Head of caudate nucleus (tissue), 42 donors: ENCODE results near the gene MAST4.

Experiments used
- DNase-seq, 42 donors: peaks; one replicate each; pipeline versions ENCODE4 v3.0.0 to v3.0.0-alpha.2; 2020 to 2021; ENCODE audit warnings: mixed read lengths in 7 of 42
- intact Hi-C: fragments of 100-400 bp; cut with DNase I; formaldehyde crosslinking; loops from one replicate; pipeline ENCODE4 v1.15.0; 2022

The MAST4 gene

DNA sequence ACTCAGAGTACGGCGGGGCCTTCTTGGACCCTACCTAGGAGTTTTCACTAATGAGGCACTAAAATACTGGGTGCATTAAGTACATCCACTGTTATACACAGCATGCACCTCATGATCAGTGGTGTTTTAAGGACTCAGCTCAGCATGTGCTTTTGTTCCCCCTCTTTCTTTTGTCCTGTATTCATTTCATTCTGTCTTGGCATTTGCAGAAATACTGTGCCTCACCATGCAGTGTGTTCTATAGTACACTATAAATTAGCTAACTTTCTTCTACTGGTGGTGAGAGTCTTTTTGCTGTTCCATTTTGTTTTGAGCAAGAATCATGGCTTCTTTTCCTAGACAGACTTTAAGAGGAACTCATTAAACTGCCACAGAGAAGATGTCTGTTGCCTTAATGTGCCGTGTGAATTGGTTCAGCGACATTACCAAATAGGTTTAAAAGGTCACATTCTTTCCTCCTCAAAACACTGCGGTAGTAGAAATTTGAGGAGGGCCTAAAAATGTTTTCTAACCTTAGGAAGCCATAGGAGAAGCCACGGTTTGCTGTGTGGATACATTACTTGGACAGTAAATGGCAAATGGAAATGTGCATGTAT, 276.6 kb downstream of the MAST4 start:
- DNase-seq, result no peak
- intact Hi-C loops, result no loop called here

DNA sequence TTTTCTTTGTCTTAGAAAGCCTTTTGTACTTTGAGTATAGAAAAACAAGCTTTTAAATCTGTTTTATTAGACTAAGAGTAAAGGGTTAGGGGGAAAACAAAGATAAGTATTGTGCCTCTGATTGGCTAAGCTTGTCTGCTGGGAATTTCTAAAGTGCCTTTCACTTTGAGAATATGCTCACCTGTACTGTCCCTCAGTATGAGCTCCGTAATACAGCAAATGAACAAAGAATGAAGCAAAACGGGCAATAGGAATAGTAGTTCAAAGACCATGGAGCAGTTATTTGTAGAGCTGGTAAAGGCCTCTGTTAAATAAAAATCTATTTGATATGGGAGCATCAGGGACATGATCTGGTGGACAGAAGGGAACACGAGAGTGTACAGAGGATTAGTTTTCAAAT, 277.8 kb downstream of the MAST4 start:
- intact Hi-C loops, result no loop called here
- DNase-seq, result no peak

DNA sequence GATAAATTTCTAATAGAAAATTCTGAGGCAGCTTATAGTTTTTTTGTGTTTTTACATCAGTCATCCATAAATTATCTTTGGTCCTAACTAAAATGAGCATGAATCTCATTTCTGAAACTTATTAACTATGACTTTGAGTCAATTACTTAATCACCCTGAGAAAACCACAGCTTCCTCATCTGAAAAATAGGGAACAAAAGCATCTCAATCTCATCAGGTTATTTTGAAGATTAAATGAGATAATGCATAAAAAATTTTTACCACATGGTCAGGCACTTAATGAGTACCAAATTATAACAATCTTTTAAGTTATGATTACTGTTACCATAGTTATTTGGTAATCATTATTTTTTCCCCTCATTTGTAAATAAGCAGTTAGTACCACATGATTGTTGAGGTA, 279.1 kb downstream of the MAST4 start:
- no peak for DNase-seq
- intact Hi-C loops, result no loop called here

DNA sequence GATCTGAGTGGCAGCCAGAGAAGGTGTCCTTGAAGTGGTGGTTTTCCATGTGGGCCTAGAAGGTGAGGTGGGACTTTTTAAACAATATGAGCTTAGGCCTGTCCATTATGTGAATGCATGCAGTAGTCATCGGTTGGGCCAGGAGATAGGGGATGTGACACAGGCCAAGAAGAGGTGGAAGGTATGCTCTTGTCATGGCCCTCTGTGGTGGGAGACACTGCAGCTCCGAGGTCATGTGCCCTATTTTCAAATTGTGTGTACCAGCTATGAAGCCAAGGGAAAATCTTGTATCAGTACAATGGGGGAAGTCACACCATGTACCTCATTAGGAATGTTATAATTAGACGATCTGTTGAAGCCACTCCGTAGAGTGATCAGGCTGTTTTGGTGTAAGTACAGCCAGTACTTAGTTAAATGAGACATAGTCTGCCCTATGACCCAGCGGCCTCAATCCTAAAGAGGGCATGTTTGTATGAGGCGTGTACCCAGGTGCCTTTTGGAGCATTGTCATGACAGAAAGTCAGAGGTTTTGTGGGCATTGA, 280.1 kb downstream of the MAST4 start:
- intact Hi-C loops, result no loop called here
- DNase-seq, result no peak

DNA sequence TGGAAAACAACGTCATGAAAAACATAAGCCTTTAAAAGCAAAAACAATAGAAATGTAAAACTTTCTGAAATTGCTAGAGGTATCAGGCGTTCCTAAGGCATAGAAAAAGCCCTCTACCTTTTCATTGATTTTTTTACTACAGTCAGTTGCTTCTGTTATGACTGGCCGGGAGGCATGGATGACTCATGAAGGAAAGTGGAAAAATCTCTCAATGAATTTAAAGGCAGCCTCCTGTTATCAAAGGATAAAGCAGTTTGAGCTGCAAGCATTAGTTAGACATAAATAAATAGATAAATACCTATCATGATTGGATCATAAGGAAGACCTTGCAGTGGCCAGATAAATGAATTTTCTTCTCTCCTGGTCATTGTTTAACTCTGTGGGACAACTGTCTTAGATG, 281.6 kb downstream of the MAST4 start:
- intact Hi-C loops, result no loop called here

DNA sequence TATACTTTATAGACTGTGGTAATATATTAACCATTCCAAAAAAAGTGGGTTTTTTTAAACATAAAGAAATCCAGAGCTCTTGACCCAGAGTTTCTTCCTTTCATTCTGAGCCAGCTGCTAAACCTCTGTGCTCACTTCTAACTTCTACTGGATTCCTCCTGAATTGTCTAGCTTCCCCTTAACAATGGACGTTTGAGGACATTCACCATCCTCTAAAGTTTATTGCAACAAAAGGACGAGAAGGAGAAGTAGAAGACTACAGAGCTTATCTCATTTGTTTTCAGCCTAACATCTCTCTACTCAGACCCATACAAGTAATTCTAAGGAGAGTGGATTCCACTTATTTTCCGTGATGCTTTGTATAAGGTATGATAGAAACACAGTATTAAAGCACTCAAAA, 284.2 kb downstream of the MAST4 start:
- intact Hi-C loops, result no loop called here
- DNase-seq, result no peak

More for the DNA sequence above, 281.6 kb downstream of the MAST4 start:
- DNase-seq, result no peak

DNA sequence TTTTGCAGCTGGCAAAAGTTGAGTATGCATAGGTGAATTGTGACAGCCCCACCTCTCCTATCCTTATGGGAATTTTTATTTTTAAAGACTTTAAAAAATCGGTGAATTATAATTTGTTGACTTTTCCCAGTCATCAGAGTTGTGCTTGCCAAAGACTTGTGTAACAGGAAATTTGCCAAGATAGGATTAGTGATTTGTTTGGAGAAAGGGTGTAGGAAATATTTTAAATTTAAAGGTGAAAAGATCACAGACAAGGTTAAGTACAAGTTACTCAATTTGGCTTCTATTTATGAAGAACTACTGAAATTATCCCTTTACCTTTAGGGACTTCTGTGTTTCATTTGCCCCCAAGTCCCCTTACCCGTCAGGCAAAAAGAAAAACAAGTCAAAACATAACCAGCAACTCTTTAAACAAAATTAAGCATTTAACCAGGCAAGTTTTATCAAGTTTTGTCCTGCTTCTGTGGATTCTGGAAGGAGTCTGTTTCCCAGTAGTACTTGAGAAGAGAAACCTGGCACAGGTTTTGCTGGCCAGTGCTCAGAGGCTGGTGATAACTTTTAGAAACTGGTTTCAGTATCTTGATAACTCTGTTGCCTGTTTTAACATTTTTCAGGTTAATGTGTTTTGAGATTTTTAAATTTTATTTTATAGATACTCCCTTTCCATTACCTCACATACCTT, 285.4 kb downstream of the MAST4 start:
- intact Hi-C loops, result no loop called here
- no peak for DNase-seq

DNA sequence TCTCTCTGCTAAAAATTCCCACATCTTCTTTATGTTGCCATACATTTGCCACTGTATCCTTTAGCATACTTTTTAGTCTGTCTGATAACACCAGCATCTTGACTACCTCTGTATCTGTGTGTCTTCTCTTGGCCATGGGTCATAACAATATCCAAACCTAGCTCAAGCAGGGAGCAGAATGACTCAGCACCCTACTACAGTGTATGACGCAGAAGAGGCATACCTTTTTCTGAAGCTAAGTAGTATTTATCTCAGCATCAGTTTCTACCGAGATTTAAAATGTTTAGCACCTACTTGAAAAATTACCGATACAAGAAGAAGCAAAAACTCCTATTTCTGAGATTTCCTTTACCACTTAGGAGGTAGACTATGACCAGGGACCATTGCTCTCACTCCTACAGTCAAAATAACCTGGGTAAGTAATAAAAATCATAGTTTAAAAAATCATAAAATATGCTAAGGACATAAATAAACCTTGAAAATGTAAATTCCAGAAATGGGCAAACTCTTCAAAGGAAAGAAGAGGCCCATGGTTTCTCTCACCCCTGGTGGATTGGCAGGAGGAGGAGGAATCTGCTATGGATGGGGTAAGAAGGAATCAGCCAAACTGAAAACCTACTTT, 286.5 kb downstream of the MAST4 start:
- no peak for DNase-seq
- intact Hi-C loops, result no loop called here

DNA sequence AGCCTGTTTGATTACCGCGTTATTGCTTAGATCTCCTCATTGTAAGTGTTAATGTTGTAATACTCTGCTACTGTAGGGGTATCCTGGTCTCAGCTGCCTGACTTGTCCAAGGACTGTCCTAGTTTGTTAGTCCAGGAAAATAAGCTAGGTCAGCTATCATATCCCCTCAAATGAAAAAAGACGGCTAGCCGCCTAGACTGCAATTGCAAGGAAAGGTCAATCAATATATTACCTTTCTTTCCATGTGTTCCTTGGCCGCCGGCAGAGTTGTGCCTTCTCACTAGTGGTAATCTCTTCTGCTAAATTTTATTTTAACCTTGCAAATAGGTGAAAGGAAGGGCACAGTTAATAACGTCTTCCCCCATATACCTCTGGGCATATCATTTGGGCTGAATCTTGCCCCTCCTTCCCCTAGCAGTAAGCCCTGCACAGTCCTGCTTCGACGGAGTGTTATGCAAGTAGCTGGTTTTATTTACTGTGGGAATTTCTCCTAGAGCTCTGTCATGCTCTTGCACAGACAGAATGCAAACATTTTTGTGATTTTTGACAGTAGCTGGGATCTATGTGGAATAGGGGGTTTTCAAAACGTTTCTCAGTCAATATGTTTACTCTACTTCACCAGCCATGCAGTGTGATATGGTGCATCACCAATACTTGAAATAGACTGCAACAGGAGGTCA, 288.5 kb downstream of the MAST4 start:
- DNase-seq, result no peak
- intact Hi-C loops, result no loop called here

DNA sequence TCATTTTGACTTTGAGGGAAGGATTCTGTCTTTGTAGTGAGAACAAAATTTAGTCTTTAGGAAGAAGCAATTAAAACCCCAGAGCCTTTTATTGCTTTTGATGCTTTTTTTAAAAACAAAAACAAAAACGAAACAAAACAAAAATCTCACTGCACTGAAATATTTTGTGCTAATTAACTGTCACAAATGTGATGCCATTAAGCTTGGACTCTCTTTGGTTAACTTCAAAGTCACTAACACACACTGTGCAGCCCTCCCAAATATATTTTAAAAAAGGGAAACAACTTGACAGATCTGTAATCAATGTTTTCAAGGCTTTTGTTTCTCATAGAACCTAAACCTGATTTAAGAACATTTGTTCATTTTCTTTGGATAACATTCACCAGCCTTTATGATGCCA, 290.7 kb downstream of the MAST4 start:
- intact Hi-C loops, result no loop called here
- DNase-seq, result no peak

DNA sequence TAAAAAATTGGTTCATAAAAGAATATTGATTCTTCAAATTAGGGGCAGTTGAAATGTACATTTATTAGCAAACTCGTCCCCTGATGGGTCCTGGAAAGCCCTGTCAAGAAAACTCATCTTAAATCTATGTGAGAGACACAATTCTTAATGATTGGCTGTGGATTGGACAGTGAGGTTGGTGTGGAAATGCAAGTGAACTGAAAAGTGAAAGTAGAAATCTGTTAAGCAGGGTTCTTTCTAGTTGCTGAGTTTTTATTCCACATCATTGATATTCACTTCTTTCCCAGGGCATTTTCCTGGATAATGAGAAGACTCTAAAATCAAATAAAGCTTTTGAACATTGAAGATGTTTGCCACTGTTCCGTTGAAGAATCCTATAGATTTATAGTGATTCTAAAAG, 292.4 kb downstream of the MAST4 start:
- intact Hi-C loops, result no loop called here
- no peak for DNase-seq

DNA sequence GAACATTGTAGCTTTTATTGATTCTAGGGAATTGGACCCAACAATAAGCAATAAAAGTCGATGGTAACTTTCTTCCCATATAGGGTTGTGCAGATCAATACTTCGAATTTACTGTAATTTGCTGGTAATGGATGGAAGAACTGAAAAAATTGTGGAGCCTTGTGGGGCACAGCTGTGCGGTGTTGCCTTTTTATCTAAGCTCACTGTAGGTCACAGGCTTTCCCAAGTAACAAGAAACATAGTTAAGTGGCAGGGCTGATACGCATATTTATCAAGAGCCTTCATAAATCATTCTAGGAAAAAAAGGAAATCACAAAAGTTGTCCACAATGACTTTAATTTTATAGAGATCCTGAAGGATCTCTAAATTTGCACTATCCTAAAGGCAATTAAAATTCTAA, 292.9 kb downstream of the MAST4 start:
- no peak for DNase-seq
- intact Hi-C loops, result no loop called here

DNA sequence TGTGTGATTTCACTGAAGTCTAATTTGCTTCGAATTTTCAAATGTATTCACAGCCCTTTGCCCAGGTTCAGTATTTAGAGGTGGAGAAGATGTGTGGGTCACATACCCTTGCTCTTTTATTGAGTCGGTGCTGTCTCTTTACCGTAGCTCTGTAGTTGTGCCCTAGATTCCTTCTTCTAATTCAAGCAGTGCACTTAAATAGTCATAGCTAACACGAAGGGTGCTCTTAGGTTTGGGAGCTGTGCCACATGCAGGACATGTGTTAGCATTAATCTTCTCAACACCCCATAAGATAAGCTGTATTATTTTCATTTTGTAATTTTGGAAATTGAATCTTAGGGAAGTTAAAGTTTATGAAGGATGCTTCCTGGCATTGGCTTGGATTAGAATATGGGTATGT, 293.3 kb downstream of the MAST4 start:
- no peak for DNase-seq
- intact Hi-C loops, result no loop called here

DNA sequence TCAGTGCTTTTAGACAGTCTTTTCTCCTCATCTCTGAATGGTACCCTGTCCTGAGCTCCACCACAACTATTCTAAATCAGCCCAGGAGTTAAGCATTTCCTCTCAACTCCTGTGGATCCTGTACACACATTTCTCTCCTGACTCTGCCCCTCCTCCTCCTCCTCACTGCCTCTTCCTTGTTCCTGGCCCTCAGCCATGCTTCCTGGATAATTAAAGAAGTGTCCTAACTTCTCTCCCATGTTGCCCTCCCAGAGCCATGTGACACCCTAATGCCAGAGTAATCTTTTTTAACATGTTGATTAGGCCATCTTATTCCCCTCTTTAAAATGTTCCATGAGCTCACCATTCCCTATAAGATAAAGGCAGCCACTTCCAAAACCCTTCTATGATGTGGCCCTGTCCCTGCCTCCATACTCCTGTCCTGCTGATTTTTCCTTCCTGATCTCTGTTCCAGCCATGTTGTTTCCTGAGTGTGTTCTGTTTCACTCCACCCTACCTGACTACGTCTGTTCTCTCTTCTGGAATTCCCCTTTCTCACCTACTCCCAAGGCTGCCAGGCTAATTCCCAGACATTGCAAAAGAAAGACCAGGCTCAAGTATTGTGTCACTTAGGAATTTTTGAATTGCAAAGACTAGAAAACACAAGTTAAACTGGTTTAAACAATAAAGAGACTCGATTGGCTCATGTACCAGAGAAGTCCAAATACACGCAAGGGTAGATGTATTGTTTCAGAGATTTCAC, 295.2 kb downstream of the MAST4 start:
- intact Hi-C loops, result no loop called here
- no peak for DNase-seq

DNA sequence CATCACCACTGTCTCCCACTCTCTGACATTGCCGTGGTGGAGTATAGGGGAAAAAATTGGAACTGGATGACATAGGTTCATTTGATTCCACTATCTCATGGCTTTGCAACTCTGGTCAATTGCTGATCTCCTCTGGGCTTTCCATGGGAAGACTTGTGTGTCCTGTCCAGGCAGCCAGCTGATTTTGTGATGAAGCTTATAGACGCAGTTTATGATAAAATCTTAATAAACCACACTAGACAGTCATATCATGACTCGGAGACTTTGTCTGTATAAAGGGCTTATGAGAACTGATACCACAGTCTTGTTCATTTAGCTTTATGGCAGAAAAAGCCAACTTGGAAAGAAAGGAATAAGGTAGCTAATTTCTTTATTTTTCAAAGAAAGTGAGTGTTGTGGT, 296.5 kb downstream of the MAST4 start:
- no peak for DNase-seq
- intact Hi-C loops, result no loop called here

DNA sequence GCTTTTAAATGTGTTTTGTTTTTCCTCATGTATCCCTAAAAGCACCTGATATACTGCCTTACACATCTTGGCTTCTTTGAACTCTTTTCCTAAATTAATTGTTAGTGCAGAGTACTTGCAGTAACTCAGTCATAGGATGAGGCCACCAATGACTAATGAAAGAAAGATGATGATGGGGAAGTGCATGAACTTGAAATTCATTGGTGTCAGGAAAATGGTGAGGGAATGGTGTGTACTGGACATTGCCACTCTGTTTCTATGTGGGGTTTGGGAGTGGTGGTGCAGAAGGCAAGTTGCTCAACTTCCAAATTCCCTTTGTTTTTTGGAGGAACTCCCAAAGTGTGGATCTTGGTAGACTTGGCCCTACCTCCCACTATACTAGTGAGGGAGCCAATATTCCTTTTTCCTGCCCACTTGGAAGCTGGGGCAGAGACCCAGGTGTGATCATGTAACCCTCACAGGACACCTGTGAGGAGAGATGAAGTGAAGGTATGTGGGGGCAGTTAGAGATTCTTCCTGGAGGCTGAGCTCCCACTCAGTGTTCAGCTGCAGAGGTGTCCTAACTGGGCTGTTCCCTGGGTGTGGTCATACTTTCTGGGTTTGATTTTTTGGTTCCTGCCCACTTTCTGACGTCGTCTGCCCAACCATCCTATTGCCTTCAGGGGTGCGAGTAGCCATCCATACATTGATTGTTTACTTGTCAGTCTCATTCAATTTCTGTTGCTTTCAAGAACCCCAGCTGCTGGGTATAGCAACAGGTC, 298.5 kb downstream of the MAST4 start:
- intact Hi-C loops, result no loop called here
- DNase-seq, result no peak

DNA sequence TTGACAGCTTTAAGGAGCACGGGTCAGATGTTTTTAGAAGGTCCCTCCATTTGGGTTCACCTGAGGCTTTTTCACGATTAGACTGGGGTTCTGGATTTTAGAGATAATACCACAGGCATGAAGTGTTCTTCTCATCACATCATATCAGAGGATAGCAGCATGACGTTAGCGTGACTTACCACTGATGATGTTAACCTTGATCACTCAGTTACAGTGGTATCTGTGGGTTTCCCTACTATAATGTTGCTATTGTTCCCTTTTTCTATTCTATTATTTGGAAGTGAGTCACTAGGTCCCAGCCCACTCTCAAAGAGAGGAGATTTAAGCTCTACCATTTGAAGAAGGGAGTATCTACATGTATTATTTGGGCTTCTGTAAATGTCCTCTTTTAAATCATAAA, 300.0 kb downstream of the MAST4 start:
- no peak for DNase-seq
- intact Hi-C loops, result no loop called here

DNA sequence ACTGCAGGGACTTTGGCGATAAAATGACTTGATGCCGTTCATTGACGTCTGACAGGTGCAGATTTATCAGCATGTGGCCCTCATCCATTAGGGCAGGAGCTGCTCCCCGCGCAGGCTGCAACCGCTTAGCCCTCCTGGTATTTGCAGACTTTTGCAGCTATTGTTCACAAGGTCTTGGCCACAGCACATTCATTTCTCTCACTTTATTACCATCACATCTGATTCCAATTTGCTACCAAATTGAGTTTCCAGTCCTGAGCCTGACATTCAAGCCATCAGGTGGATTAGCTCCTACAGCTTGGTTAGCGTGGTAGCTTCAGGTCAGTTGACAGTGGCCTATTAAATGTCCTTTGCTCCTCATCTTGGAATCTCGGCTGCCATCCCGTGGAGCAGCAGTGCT, 301.2 kb downstream of the MAST4 start:
- intact Hi-C loops, result no loop called here
- DNase-seq, result no peak
